ENCODE data around the gene DDIAS. TPM values are rescaled to one million over a fixed set of nuclear protein-coding genes. Genes with fewer than 3 reads are reported as not detected.

Gene DDIAS
- total and polyA plus RNA-seq, 9 of the 15 experiments (the other 6 are each of a cell fraction or from before 2014, with no cell fraction given): 9.4 to 27.2 (median 23.3) TPM

- TF ChIP-seq ZNF436 (CRISPR knock-in tag; IDR thresholded peaks at IDR 0.05) (no peak), HNRNPK (IDR thresholded peaks at IDR 0.05; ENCODE audit: low read depth, low read length, poor library complexity, severe bottlenecking) (no peak), GTF2F1 (IDR thresholded peaks at IDR 0.05; ENCODE audit: low read depth, low read length) (peak; percentile 64), MAFG (tag; conservative IDR thresholded peaks at IDR 0.05) (no peak), RUNX1 (IDR thresholded peaks at IDR 0.05; ENCODE audit: low read depth) (peak; percentile 11; the same call in 1 of the 2 replicates), ZNF197 (CRISPR knock-in tag; IDR thresholded peaks at IDR 0.05; ENCODE audit: low read depth) (no peak), CREB3 (tag; conservative IDR thresholded peaks at IDR 0.05; ENCODE audit: low read depth) (no peak), FOXP4 (CRISPR knock-in tag; IDR thresholded peaks at IDR 0.05; ENCODE audit: borderline replicate concordance) (no peak), CBX3 (IDR thresholded peaks at IDR 0.05; ENCODE audit: borderline replicate concordance in 1 of 2, low read length in 2 of 2) (peak in 1 of 2 experiments; percentile 9; a peak in 1 of 3 replicates), PHF21A (IDR thresholded peaks at IDR 0.05; ENCODE audit: borderline replicate concordance, low read depth) (no peak), MECOM (CRISPR knock-in tag; IDR thresholded peaks at IDR 0.05) (no peak), SPI1 (IDR thresholded peaks at IDR 0.05; ENCODE audit: borderline replicate concordance, low read depth, low read length) (peak; percentile 56; the same call in 1 of the 2 replicates), BRF2 (IDR thresholded peaks at IDR 0.05; ENCODE audit: borderline replicate concordance, insufficient read depth, insufficient read length) (no peak), PYGO2 (tag; IDR thresholded peaks at IDR 0.05) (no peak), ZNF592 (IDR thresholded peaks at IDR 0.05) (peak; percentile 43; the same call in 1 of the 2 replicates), WHSC1 (IDR thresholded peaks at IDR 0.05; ENCODE audit: low read length) (no peak), HNRNPUL1 (IDR thresholded peaks at IDR 0.05; ENCODE audit: low read length) (no peak)
Measured at GRCh38 chr11:82900277-82901164, 1.0 kb upstream of the DDIAS start, which contains the start of gene PRCP (continued).
